ENCODE results near the gene CD19. TPM values are rescaled to one million over a fixed set of nuclear protein-coding genes. Genes with fewer than 3 reads are reported as not detected.

Gene CD19
- total RNA-seq, 2 experiments from 2014 or later: not detected

DNA sequence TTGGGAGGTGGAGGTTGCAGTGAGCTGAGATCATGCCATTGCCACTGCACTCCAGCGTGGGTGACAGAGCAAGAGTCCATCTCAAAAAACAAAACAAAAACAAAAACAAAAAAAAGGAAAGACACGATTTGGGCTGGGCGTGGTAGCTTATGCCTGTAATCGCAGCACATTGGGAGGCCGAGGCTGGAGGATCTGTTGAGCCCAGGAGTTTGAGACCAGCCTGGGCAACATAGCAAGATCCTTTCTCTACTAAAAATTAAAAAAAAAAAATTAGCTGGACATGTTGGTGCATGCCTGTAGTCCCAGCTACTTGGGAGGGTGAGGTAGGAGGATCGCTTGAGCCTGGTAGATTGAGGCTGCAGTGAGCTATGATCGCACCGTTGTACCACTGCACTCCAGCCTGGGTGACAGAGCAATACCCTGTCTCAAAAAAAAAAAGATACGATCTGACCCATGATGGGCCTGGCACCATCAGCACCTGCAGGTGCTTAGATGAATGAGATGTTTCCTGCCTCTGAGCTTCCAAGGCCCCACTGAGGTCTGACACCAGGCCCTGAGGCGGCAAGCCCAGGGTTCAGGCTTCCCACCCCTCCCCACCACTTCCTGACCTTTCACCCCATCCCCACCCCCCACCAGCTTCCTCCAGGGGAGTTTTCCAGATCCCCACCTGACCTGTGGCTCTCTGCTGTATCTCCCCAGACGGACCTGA, 31.7 kb upstream of the CD19 start:
- Mint-ChIP-seq H3K4me1 (peaks cover 3% of the 10 kb centered on the region), H3K27ac (no peak overlapping the region), H3K36me3 (no peaks in the 10 kb centered on the region), H3K27me3 (no peaks in the 10 kb centered on the region), H3K9me3 (ENCODE audit: low read depth) (no peaks in the 10 kb centered on the region), H3K4me3 (no peak overlapping the region)
- CTCF ChIA-PET: interaction anchor here (1.0 to 1.1 kb wide), 2 partner anchors 11 to 45 kb away, joined by 3 to 4 read pairs; no protein-coding TSS in a partner anchor
- DNase-seq (no peak), ATAC-seq (peak; percentile 18)

GRCh38 chr16:28900601-28901000, 31.2 kb upstream of the CD19 start:
- CTCF ChIA-PET: interaction anchor here (1.0 kb wide), 1 partner anchor 11 kb away, joined by 3 read pairs; no protein-coding TSS in a partner anchor
- ATAC-seq: no peak
- no peak overlapping the region for H3K27ac Mint-ChIP-seq
- no peaks in the 10 kb centered on the region for H3K9me3 Mint-ChIP-seq (ENCODE audit: low read depth)
- no peaks in the 10 kb centered on the region for H3K27me3 Mint-ChIP-seq
- H3K4me1 Mint-ChIP-seq: peaks cover 3% of the 10 kb centered on the region
- no peak for DNase-seq
- no peak overlapping the region for H3K4me3 Mint-ChIP-seq
- no peaks in the 10 kb centered on the region for H3K36me3 Mint-ChIP-seq

DNA sequence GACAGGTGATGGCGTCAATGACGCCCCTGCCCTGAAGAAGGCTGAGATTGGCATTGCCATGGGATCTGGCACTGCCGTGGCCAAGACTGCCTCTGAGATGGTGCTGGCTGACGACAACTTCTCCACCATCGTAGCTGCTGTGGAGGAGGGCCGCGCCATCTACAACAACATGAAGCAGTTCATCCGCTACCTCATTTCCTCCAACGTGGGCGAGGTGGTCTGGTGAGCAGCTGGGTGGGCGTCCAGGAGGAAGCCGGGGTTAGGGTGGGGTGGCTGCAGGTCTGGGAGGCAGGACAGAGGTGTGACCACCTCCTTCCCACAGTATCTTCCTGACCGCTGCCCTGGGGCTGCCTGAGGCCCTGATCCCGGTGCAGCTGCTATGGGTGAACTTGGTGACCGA, 29.9 kb upstream of the CD19 start:
- no peaks in the 10 kb centered on the region for H3K9me3 Mint-ChIP-seq (ENCODE audit: low read depth)
- no peaks in the 10 kb centered on the region for H3K27me3 Mint-ChIP-seq
- no peak overlapping the region for H3K27ac Mint-ChIP-seq
- no peaks in the 10 kb centered on the region for H3K36me3 Mint-ChIP-seq
- H3K4me3 Mint-ChIP-seq: no peak overlapping the region
- no peak for DNase-seq
- no peak for ATAC-seq
- peaks cover 3% of the 10 kb centered on the region for H3K4me1 Mint-ChIP-seq
- CTCF ChIA-PET: interaction anchor here (1.1 kb wide), 1 partner anchor 43 kb away, joined by 3 read pairs; no protein-coding TSS in a partner anchor

DNA sequence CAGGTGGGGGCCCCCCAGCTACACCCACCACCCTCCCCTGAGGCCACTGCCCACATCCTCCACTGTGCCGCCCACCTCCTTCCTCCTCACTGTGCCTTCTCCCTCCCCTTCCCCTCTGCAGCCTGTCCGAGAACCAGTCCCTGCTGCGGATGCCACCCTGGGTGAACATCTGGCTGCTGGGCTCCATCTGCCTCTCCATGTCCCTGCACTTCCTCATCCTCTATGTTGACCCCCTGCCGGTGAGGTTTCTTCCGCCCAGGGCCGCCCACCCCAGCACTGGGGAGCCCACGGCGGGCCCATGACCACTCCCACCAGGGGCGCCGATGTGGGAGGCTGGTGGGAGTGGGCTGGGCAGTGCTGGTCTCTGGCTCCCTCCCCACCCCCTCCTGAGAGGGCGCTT, 28.9 kb upstream of the CD19 start:
- no peaks in the 10 kb centered on the region for H3K36me3 Mint-ChIP-seq
- CTCF ChIA-PET: no interaction called here

DNA sequence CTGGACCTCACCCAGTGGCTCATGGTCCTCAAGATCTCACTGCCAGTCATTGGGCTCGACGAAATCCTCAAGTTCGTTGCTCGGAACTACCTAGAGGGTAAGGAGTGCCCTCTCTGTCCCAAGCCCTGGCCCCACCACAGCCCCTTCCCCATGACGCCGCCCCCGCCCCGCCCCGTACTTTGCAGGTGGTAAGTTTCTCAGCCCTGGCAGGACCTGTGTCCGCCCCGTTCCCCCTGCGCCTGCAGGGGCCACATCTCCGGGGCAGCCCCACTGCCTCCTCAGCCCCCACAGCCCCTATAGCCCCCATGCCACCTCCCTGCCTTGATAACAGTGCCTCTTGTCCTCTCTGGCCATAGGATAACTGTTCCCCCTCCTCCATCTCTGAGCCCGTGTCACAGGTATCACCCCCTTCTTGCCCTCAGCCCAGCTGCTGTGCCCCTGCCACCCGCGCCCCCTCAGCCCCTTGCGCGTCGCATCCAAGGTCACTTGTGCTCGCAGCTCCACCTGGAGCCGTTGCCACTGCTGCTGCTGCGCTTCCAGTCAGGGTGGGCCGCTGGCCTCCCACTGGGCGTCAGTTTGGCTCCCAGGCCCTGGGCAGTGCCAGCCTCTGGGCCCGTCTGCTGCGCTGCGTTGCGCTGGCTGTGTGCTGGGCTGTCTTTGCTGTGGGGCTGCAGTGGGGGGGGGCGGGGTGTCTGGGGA, 28.3 kb upstream of the CD19 start:
- no peak for DNase-seq
- Mint-ChIP-seq H3K4me3 (no peak overlapping the region), H3K27me3 (no peaks in the 10 kb centered on the region), H3K36me3 (no peaks in the 10 kb centered on the region), H3K9me3 (ENCODE audit: low read depth) (no peaks in the 10 kb centered on the region), H3K27ac (no peak overlapping the region), H3K4me1 (peaks cover 3% of the 10 kb centered on the region)
- ATAC-seq: no peak
- CTCF ChIA-PET: no interaction called here

More for the DNA sequence above, 28.9 kb upstream of the CD19 start:
- peaks cover 3% of the 10 kb centered on the region for H3K4me1 Mint-ChIP-seq
- no peaks in the 10 kb centered on the region for H3K9me3 Mint-ChIP-seq (ENCODE audit: low read depth)
- DNase-seq (no peak), ATAC-seq (no peak)
- no peaks in the 10 kb centered on the region for H3K27me3 Mint-ChIP-seq
- H3K4me3 Mint-ChIP-seq: no peak overlapping the region
- no peak overlapping the region for H3K27ac Mint-ChIP-seq

DNA sequence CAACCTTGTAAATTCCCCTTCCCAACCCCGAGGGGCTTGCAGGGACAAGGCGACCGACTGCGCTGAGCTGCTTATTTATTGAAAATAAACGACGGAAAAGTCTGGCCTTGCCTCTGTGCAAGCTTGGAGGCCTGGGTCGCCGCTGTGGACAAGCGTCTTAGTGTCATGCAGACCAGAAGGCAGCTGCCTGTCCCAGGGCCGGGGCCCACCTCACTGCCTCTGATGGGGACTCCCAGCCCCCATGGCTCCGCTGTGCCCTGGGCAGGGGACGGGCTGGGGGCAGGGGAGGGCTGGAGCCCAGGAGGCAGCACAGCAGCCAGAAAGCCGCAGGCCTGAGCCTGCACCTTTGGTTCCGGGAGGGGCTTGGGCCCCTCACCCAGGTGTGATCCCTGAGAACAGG, 27.4 kb upstream of the CD19 start:
- DNase-seq: no peak
- H3K27ac Mint-ChIP-seq: no peak overlapping the region
- no peaks in the 10 kb centered on the region for H3K36me3 Mint-ChIP-seq
- H3K27me3 Mint-ChIP-seq: no peaks in the 10 kb centered on the region
- H3K4me1 Mint-ChIP-seq: peaks cover 3% of the 10 kb centered on the region
- CTCF ChIA-PET: no interaction called here
- ATAC-seq: no peak
- H3K9me3 Mint-ChIP-seq (ENCODE audit: low read depth): no peaks in the 10 kb centered on the region
- H3K4me3 Mint-ChIP-seq: no peak overlapping the region

- Mint-ChIP-seq H3K4me1 (peaks cover 3% of the 10 kb centered on the region), H3K4me3 (no peak overlapping the region), H3K27ac (no peak overlapping the region), H3K36me3 (no peaks in the 10 kb centered on the region), H3K27me3 (no peaks in the 10 kb centered on the region), H3K9me3 (ENCODE audit: low read depth) (no peaks in the 10 kb centered on the region)
- no peak for DNase-seq
- ATAC-seq: no peak
- CTCF ChIA-PET: no interaction called here
Measured at GRCh38 chr16:28904828-28905227, 26.9 kb upstream of the CD19 start.

DNA sequence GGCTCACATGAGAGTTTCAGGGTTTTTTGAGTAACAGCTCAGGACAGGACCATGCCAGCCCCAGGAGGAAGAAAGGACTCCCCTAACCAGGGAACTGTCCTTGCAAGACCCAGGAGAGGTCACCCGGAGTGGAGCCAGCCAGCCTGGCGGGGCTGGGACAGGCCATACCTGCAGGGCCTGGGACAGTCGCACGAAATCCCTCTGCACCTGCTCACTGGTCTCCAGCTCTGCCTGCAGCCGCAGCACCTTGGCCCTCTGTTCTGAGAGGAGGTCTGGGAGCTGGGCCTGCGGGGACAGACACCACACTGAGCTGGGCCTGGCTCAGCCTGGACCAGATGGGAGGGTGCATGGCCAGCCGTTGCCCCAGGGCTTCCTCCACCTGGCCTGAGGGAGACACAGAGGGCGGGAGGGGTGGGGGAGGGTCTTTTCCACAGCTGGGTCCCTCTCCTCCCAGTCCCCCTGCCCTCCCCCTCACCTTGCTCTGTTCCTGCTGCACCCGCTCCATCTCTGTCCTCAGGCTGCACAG, 26.5 kb upstream of the CD19 start:
- CTCF ChIA-PET: no interaction called here
- no peaks in the 10 kb centered on the region for H3K27me3 Mint-ChIP-seq
- DNase-seq: no peak
- H3K4me1 Mint-ChIP-seq: no peaks in the 10 kb centered on the region
- H3K9me3 Mint-ChIP-seq (ENCODE audit: low read depth): no peaks in the 10 kb centered on the region
- H3K4me3 Mint-ChIP-seq: no peak overlapping the region
- H3K36me3 Mint-ChIP-seq: no peaks in the 10 kb centered on the region
- ATAC-seq: no peak
- no peak overlapping the region for H3K27ac Mint-ChIP-seq

DNA sequence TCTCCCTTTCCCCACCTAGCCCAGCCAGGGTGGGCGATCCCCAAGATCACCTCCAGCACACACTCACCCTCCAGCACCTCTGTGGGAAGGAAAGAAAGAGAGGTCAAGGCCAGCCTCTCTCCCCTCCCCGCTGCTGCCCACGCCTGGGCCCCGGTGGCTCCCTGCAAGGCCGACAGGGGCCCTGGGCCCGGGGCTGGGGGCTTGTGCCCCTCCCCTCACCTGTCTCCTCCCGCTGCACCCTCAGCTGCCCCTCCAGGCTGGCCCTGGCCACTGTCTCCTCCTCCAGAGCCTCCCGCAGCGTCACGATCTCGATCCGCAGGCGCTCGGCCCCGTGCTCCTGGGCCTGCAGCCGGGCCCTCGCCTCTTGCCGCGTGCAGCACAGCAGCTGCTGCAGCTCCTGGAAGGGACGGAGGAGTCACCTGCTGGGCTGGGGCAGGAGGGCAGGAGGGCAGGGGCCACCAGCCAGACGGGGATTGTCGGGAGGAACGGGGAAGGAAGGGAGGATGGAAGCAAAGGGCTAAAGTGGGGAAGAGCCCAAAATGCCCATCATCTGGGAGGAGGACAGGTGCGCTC, 25.9 kb upstream of the CD19 start:
- CTCF ChIA-PET: no interaction called here
- DNase-seq: no peak
- H3K36me3 Mint-ChIP-seq: no peaks in the 10 kb centered on the region
- no peak for ATAC-seq
- no peaks in the 10 kb centered on the region for H3K27me3 Mint-ChIP-seq
- H3K4me1 Mint-ChIP-seq: no peaks in the 10 kb centered on the region
- H3K9me3 Mint-ChIP-seq (ENCODE audit: low read depth): no peaks in the 10 kb centered on the region
- H3K4me3 Mint-ChIP-seq: no peak overlapping the region
- no peak overlapping the region for H3K27ac Mint-ChIP-seq

DNA sequence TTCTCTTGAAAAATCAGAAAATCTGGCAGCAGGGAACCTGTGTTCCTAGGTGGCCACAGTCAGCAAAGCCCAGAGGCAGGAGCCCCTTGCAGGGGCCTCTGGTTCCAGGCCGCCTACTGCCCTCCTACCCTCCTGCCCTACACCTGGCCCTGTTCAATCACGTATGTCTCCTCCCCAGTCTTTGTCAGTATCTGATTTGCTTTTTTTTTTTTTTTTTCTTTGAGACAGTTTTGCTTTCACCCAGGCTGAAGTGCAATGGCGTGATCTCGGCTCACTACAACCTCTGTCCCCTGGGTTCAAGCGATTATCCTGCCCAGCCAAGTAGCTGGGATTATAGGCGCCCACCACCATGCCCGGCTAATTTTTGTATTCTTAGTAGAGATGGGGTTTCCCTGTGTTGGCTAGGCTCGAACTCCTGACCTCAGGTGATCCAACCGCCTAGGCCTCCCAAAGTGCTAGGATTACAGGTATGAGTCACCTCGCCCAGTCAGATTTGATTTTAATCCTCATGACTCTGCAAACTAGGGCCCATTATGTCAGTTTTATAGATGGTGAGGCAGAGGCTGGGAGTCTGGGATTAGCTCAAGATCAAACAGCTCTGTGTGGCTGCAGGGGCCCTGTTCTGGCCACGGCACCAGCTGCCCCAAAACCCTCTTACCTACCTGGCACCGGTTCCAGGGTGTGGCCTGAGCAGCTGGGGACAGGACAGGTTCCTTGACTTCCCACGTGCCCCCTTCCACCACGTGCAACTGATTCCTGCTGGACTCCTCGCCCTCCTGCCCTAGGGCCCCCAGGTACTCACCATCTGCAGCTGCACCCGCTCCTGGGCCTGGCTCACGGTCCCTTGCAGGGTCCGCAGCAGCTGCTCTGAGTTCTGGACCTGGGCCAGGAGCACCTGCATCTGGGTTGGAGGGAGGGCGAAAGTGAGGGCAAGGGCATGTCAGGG, 21.4 kb upstream of the CD19 start:
- DNase-seq: no peak
- no peak for ATAC-seq
- Mint-ChIP-seq H3K9me3 (ENCODE audit: low read depth) (no peaks in the 10 kb centered on the region), H3K36me3 (peaks cover 4% of the 10 kb centered on the region), H3K4me1 (no peaks in the 10 kb centered on the region), H3K27ac (no peak overlapping the region), H3K27me3 (no peaks in the 10 kb centered on the region), H3K4me3 (no peak overlapping the region)
- CTCF ChIA-PET: no interaction called here

- CTCF ChIA-PET: no interaction called here
- Mint-ChIP-seq H3K4me1 (no peaks in the 10 kb centered on the region), H3K27me3 (no peaks in the 10 kb centered on the region), H3K4me3 (no peak overlapping the region), H3K27ac (no peak overlapping the region), H3K36me3 (peaks cover 11% of the 10 kb centered on the region), H3K9me3 (ENCODE audit: low read depth) (no peaks in the 10 kb centered on the region)
- DNase-seq (no peak), ATAC-seq (no peak)
Measured at GRCh38 chr16:28912558-28912957, 19.2 kb upstream of the CD19 start.

DNA sequence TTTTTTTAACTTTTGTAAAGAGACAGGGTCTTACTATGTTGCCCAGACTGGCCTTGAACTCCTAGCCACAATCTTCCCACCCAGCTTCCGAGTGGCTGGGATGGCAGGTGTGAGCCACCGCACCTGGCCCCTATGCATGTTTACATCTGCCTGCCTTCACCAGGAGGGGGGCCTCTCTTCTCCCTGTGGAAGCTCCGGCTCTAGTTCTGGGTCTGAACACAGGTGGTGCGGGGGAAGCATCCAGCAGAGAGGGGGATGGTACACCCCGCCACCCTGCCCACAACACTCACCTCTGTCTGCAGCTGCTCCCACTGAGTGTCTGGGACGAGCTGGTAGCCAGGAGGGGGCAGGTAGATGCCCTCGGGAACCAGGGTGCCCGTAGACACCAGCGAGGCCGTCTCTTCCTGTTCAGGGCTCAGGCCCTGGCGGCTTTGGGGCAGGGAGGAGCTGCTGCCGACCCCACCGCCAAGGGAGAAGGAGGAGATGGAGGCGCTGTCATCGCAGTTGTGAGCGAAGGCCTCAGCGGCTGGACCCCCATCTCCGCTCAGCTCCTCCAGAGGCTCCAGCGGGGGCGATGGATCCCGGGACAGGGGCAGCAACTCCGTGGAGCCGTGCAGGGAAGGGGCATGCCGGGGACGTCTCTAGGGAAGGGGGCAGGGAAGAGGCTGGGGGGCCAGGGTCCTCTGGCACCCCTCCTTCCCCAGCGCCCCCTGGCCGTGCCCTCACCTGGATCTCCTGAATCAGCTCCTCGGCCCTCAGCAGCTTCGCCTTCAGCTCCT, 17.6 kb upstream of the CD19 start:
- Mint-ChIP-seq H3K4me1 (no peaks in the 10 kb centered on the region), H3K36me3 (peaks cover 11% of the 10 kb centered on the region), H3K4me3 (no peak overlapping the region), H3K27me3 (no peaks in the 10 kb centered on the region), H3K9me3 (ENCODE audit: low read depth) (no peaks in the 10 kb centered on the region), H3K27ac (no peak overlapping the region)
- CTCF ChIA-PET: interaction anchor here (3.1 kb wide), 1 partner anchor 32 kb away, joined by 9 read pairs; no protein-coding TSS in a partner anchor
- DNase-seq (no peak), ATAC-seq (no peak)
